Esophagus muscularis mucosa (tissue), 3 donors: ENCODE results near the gene NRIP1.

Experiments
- POLR2AphosphoS5 ChIP-seq, 2 donors: sonication (generic); formaldehyde crosslinking; IDR thresholded peaks; one replicate each; pipeline ENCODE4 v1.6.1; 2017; ENCODE audit warnings: antibody characterized with exemption in 2 of 2
- TF ChIP-seq, protein P1 (sequence below), 3 experiments: fragments of 200-600 bp in 2 of 3; fragments of 450-650 bp in 1 of 3; sonication (generic) in 2 of 3; IDR thresholded peaks; one replicate each; pipeline ENCODE4 v1.5.1; 2017 to 2019; ENCODE audit warnings: antibody characterized with exemption in 3 of 3, mild to moderate bottlenecking in 2 of 3, moderate library complexity in 1 of 3

DNA sequence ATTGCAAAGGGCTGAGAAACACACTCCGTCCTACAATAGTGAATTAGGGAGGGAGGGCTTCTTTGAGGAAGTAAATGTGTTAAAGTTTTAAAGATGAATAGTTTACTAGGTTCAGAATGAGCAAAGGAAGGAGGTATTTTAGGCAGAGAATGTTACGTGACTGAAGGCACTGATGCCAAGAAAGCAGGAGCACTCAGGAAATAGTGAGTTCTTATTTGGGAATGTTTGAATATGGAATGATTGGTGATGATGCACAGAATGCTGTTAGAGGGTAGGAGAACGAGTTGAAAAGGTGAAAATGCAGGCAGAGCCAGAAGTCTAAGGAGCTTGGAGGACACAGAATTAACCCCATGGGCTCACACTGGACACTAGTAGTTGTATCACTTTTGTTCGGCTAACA, 108.0 kb downstream of the NRIP1 start:
- TF ChIP-seq, protein P1, sequence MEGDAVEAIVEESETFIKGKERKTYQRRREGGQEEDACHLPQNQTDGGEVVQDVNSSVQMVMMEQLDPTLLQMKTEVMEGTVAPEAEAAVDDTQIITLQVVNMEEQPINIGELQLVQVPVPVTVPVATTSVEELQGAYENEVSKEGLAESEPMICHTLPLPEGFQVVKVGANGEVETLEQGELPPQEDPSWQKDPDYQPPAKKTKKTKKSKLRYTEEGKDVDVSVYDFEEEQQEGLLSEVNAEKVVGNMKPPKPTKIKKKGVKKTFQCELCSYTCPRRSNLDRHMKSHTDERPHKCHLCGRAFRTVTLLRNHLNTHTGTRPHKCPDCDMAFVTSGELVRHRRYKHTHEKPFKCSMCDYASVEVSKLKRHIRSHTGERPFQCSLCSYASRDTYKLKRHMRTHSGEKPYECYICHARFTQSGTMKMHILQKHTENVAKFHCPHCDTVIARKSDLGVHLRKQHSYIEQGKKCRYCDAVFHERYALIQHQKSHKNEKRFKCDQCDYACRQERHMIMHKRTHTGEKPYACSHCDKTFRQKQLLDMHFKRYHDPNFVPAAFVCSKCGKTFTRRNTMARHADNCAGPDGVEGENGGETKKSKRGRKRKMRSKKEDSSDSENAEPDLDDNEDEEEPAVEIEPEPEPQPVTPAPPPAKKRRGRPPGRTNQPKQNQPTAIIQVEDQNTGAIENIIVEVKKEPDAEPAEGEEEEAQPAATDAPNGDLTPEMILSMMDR (IDR thresholded peaks at IDR 0.05) = no peak
- peak in 1 of 2 donors; percentile 18 for TF ChIP-seq POLR2AphosphoS5 (IDR thresholded peaks at IDR 0.05)
